Mucosa of stomach (tissue), 1 donor: ENCODE measurements around the gene ZNF699.

ENCODE experiments used
- H3K27me3 ChIP-seq: one replicate; pipeline ENCODE4 v1.7.0; 2013; ENCODE audit warnings: mild to moderate bottlenecking, low read length; ENCODE audit not compliant: control insufficient read depth, insufficient read depth
- H3K36me3 ChIP-seq: one replicate; pipeline ENCODE4 v1.7.0; 2013; ENCODE audit warnings: low read length; ENCODE audit not compliant: control insufficient read depth, insufficient read depth
- H3K4me1 ChIP-seq: one replicate; pipeline ENCODE4 v1.7.0; 2013; ENCODE audit warnings: mild to moderate bottlenecking, low read length; ENCODE audit not compliant: control insufficient read depth, insufficient read depth
- H3K4me3 ChIP-seq: one replicate; pipeline ENCODE4 v1.7.0; 2013; ENCODE audit warnings: low read length
- H3K9ac ChIP-seq: one replicate; pipeline ENCODE4 v1.7.0; 2013; ENCODE audit warnings: mild to moderate bottlenecking, low read length, moderate library complexity
- H3K9me3 ChIP-seq: one replicate; pipeline ENCODE4 v1.7.0; 2013; ENCODE audit warnings: mild to moderate bottlenecking, low read length, moderate library complexity; ENCODE audit not compliant: control insufficient read depth
- donor health status: Pancreatic carcinoma.

Gene ZNF699

GRCh38 chr19:9309139-9309973 is at the start of gene ZNF699:
Gene ZNF699 (minus strand): TSS chr19:9309838. CDS start chr19:9305119, 4,719 bp downstream.
- H3K4me1 ChIP-seq, result no peaks in the 10 kb centered on the region
- no peaks in the 10 kb centered on the region for H3K36me3 ChIP-seq
- peak within 1 kb of the TSS; percentile 85 for H3K9ac ChIP-seq
- H3K9me3 ChIP-seq, result no peaks in the 10 kb centered on the region
- H3K4me3 ChIP-seq, result peak within 1 kb of the TSS; percentile 95
- H3K27me3 ChIP-seq, result no peaks in the 10 kb centered on the region

- Histone ChIP-seq H3K4me3 (no peak overlapping the region), H3K4me1 (no peaks in the 10 kb centered on the region), H3K9me3 (peaks cover 4% of the 10 kb centered on the region), H3K36me3 (no peaks in the 10 kb centered on the region), H3K27me3 (no peaks in the 10 kb centered on the region), H3K9ac (no peak overlapping the region)
Observed at GRCh38 chr19:9354651-9355050, 45.0 kb upstream of the ZNF699 start.

- Histone ChIP-seq H3K36me3 (no peaks in the 10 kb centered on the region), H3K9me3 (peaks cover 9% of the 10 kb centered on the region), H3K4me1 (no peaks in the 10 kb centered on the region), H3K9ac (no peak overlapping the region), H3K27me3 (no peaks in the 10 kb centered on the region), H3K4me3 (no peak overlapping the region)
Observed at GRCh38 chr19:9353011-9353410, 43.4 kb upstream of the ZNF699 start.

- H3K27me3 ChIP-seq, result no peaks in the 10 kb centered on the region
- no peaks in the 10 kb centered on the region for H3K36me3 ChIP-seq
- no peaks in the 10 kb centered on the region for H3K4me1 ChIP-seq
- peaks cover 9% of the 10 kb centered on the region for H3K9me3 ChIP-seq
- no peak overlapping the region for H3K9ac ChIP-seq
- H3K4me3 ChIP-seq, result no peak overlapping the region
Observed at GRCh38 chr19:9352505-9352904, 42.9 kb upstream of the ZNF699 start.

- Histone ChIP-seq H3K9ac (no peak overlapping the region), H3K9me3 (peaks cover 9% of the 10 kb centered on the region), H3K36me3 (no peaks in the 10 kb centered on the region), H3K27me3 (no peaks in the 10 kb centered on the region), H3K4me1 (no peaks in the 10 kb centered on the region), H3K4me3 (no peak overlapping the region)
Observed at GRCh38 chr19:9348671-9349070, 39.0 kb upstream of the ZNF699 start.

GRCh38 chr19:9348253-9348652 is 38.6 kb upstream of the ZNF699 start:
- no peak overlapping the region for H3K4me3 ChIP-seq
- no peaks in the 10 kb centered on the region for H3K4me1 ChIP-seq
- H3K36me3 ChIP-seq, result no peaks in the 10 kb centered on the region
- no peaks in the 10 kb centered on the region for H3K27me3 ChIP-seq
- H3K9ac ChIP-seq, result no peak overlapping the region
- peaks cover 13% of the 10 kb centered on the region for H3K9me3 ChIP-seq

- no peaks in the 10 kb centered on the region for H3K36me3 ChIP-seq
- no peaks in the 10 kb centered on the region for H3K4me1 ChIP-seq
- H3K27me3 ChIP-seq, result no peaks in the 10 kb centered on the region
- H3K4me3 ChIP-seq, result no peak overlapping the region
- H3K9ac ChIP-seq, result no peak overlapping the region
- H3K9me3 ChIP-seq, result peaks cover 22% of the 10 kb centered on the region
Observed at GRCh38 chr19:9345005-9345404, 35.4 kb upstream of the ZNF699 start.

GRCh38 chr19:9342610-9343304 is 33.1 kb upstream of the ZNF699 start:
- no peak overlapping the region for H3K4me3 ChIP-seq
- H3K9me3 ChIP-seq, result peaks cover 23% of the 10 kb centered on the region
- H3K36me3 ChIP-seq, result no peaks in the 10 kb centered on the region
- H3K4me1 ChIP-seq, result no peaks in the 10 kb centered on the region
- no peak overlapping the region for H3K9ac ChIP-seq
- no peaks in the 10 kb centered on the region for H3K27me3 ChIP-seq

GRCh38 chr19:9329999-9330398 is 20.4 kb upstream of the ZNF699 start:
- no peaks in the 10 kb centered on the region for H3K27me3 ChIP-seq
- H3K9me3 ChIP-seq, result peaks cover 9% of the 10 kb centered on the region
- H3K36me3 ChIP-seq, result no peaks in the 10 kb centered on the region
- no peak overlapping the region for H3K4me3 ChIP-seq
- no peak overlapping the region for H3K9ac ChIP-seq
- no peaks in the 10 kb centered on the region for H3K4me1 ChIP-seq

GRCh38 chr19:9324584-9324962 is 14.9 kb upstream of the ZNF699 start:
- peaks cover 13% of the 10 kb centered on the region for H3K9me3 ChIP-seq
- H3K4me1 ChIP-seq, result peaks cover 6% of the 10 kb centered on the region
- H3K36me3 ChIP-seq, result no peaks in the 10 kb centered on the region
- peak overlapping the region; percentile 76 for H3K9ac ChIP-seq
- H3K27me3 ChIP-seq, result no peaks in the 10 kb centered on the region
- peak overlapping the region; percentile 98 for H3K4me3 ChIP-seq

- H3K9ac ChIP-seq, result peak within 1 kb of the TSS; percentile 76
- no peaks in the 10 kb centered on the region for H3K36me3 ChIP-seq
- H3K9me3 ChIP-seq, result peaks cover 13% of the 10 kb centered on the region
- peaks cover 6% of the 10 kb centered on the region for H3K4me1 ChIP-seq
- H3K4me3 ChIP-seq, result peak within 1 kb of the TSS; percentile 98
- H3K27me3 ChIP-seq, result no peaks in the 10 kb centered on the region
Observed at GRCh38 chr19:9323919-9324583, 14.4 kb upstream of the ZNF699 start, which contains the start of gene ZNF559. Gene ZNF559 (plus strand): TSS chr19:9324179. CDS start chr19:9338550, 14,371 bp downstream.

- Histone ChIP-seq H3K36me3 (no peaks in the 10 kb centered on the region), H3K27me3 (no peaks in the 10 kb centered on the region), H3K4me3 (peak overlapping the region; percentile 98), H3K4me1 (peaks cover 6% of the 10 kb centered on the region), H3K9ac (peak overlapping the region; percentile 76), H3K9me3 (peaks cover 13% of the 10 kb centered on the region)
Observed at GRCh38 chr19:9323557-9323918, 13.9 kb upstream of the ZNF699 start.
